ENCODE results near the gene AP1B1.

DNA sequence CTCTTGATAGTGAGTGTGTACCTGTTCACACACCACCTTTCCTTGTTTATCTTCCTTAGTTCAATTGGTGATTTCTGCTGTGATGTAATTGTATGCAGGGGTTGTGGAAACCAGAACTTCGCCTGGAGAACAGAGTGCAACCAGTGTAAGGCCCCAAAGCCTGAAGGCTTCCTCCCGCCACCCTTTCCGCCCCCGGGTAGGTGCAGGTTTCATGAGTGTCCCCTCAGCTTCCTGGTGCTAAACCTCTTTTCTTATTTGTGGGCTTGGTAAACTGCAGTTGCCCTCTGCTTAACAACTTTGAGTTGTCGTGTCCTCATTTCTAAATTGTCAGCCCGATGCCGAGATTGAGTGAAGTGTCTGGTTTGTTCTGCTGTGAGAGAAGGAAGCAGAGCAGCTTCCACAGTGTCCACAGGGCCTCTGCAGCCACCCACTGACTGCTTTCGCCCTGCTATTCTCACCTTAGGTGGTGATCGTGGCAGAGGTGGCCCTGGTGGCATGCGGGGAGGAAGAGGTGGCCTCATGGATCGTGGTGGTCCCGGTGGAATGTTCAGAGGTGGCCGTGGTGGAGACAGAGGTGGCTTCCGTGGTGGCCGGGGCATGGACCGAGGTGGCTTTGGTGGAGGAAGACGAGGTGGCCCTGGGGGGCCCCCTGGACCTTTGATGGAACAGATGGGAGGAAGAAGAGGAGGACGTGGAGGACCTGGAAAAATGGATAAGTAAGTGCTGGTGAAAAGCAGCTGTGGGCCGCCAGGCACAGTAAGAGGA, 89.1 kb downstream of the AP1B1 start:
- TF ChIP-seq, protein P1, sequence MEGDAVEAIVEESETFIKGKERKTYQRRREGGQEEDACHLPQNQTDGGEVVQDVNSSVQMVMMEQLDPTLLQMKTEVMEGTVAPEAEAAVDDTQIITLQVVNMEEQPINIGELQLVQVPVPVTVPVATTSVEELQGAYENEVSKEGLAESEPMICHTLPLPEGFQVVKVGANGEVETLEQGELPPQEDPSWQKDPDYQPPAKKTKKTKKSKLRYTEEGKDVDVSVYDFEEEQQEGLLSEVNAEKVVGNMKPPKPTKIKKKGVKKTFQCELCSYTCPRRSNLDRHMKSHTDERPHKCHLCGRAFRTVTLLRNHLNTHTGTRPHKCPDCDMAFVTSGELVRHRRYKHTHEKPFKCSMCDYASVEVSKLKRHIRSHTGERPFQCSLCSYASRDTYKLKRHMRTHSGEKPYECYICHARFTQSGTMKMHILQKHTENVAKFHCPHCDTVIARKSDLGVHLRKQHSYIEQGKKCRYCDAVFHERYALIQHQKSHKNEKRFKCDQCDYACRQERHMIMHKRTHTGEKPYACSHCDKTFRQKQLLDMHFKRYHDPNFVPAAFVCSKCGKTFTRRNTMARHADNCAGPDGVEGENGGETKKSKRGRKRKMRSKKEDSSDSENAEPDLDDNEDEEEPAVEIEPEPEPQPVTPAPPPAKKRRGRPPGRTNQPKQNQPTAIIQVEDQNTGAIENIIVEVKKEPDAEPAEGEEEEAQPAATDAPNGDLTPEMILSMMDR (optimal IDR thresholded peaks at IDR 0.05 in 1 of 3, IDR thresholded peaks at IDR 0.05 in 1 of 3, conservative IDR thresholded peaks at IDR 0.05 in 1 of 3; ENCODE audit: extremely low read depth in 1 of 3, insufficient read depth in 2 of 3, low read length in 3 of 3), result no peak
- TF ChIP-seq EZH2 (IDR thresholded peaks at IDR 0.05; ENCODE audit: low read length), result no peak

Measured in keratinocyte (primary cell).